ENCODE measurements around the gene JAG1. TPM values are rescaled to one million over a fixed set of nuclear protein-coding genes. Genes with fewer than 3 reads are reported as not detected.
"Not testable (repeated sequence)": the region's sequence is repeated elsewhere in the genome, so short reads cannot be mapped to it uniquely, and the experiment has no call there.

Gene JAG1
- total RNA-seq, 4 donors from 2014 or later: 30.7 to 41.9 (median 36.3) TPM

GRCh38 chr20:10618611-10619245, 55.1 kb downstream of the JAG1 start:
- Histone ChIP-seq H3K27ac (replicated peaks in 1 of 4) (no peak overlapping the region), H3K4me1 (no peaks in the 10 kb centered on the region), H3K36me3 (no peaks in the 10 kb centered on the region), H3K9me3 (no peaks in the 10 kb centered on the region), H3K27me3 (no peaks in the 10 kb centered on the region), H3K4me3 (no peak overlapping the region)
- 80% methylated on average over 6 of the region's 6 CpGs for WGBS
- no peak for TF ChIP-seq POLR2AphosphoS5 (IDR thresholded peaks at IDR 0.05)
- no peak for TF ChIP-seq EP300 (IDR thresholded peaks at IDR 0.05)
- TF ChIP-seq CTCF (IDR thresholded peaks at IDR 0.05): no peak
- no peak for TF ChIP-seq POLR2A (IDR thresholded peaks at IDR 0.05; ENCODE audit: low read depth)
- no peak for DNase-seq (ENCODE audit: extremely low spot score)
- intact Hi-C loops (cut with DNase I): no loop called here

- intact Hi-C loops (cut with DNase I): not testable (repeated sequence)
These were observed 56.2 kb downstream of the JAG1 start for GRCh38 chr20:10617549-10618133.

GRCh38 chr20:10616212-10616611, 57.6 kb downstream of the JAG1 start:
- Histone ChIP-seq H3K4me1 (peaks cover 0 to 5% (median 0%) of the 10 kb centered on the region in 4 donors), H3K36me3 (no peaks in the 10 kb centered on the region), H3K27me3 (no peaks in the 10 kb centered on the region), H3K27ac (replicated peaks in 1 of 4) (no peak overlapping the region), H3K9me3 (no peaks in the 10 kb centered on the region), H3K4me3 (no peak overlapping the region)
- WGBS: 99% methylated on average over 3 of the region's 3 CpGs
- TF ChIP-seq POLR2A (IDR thresholded peaks at IDR 0.05; ENCODE audit: low read depth) (no peak), CTCF (IDR thresholded peaks at IDR 0.05) (no peak), EP300 (IDR thresholded peaks at IDR 0.05) (no peak), POLR2AphosphoS5 (IDR thresholded peaks at IDR 0.05) (no peak)
- intact Hi-C loops (cut with DNase I): no loop called here
- DNase-seq (ENCODE audit: extremely low spot score): no peak

More at GRCh38 chr20:10617549-10618133, 56.2 kb downstream of the JAG1 start:
- not testable (repeated sequence) for DNase-seq (ENCODE audit: extremely low spot score); H3K9me3 ChIP-seq; H3K4me1 ChIP-seq; H3K36me3 ChIP-seq; H3K4me3 ChIP-seq; H3K27me3 ChIP-seq; H3K27ac ChIP-seq (replicated peaks in 1 of 4)
- WGBS: 98% methylated on average over 4 of the region's 4 CpGs

- 99% methylated on average over 18 of the region's 18 CpGs for WGBS
These were observed 59.9 kb downstream of the JAG1 start for GRCh38 chr20:10613911-10614310.

GRCh38 chr20:10613426-10613825, 60.4 kb downstream of the JAG1 start:
- H3K4me1 ChIP-seq; H3K27me3 ChIP-seq; intact Hi-C loops (cut with DNase I); H3K9me3 ChIP-seq; H3K27ac ChIP-seq (replicated peaks in 1 of 4); H3K4me3 ChIP-seq; DNase-seq (ENCODE audit: extremely low spot score); H3K36me3 ChIP-seq: not testable (repeated sequence)
- WGBS: 96% methylated on average over 5 of the region's 5 CpGs

More at GRCh38 chr20:10613911-10614310, 59.9 kb downstream of the JAG1 start:
- Histone ChIP-seq H3K4me3 (no peak overlapping the region), H3K27me3 (no peaks in the 10 kb centered on the region), H3K36me3 (no peaks in the 10 kb centered on the region), H3K4me1 (peaks cover 0 to 7% (median 2%) of the 10 kb centered on the region in 4 donors), H3K27ac (replicated peaks in 1 of 4) (no peak overlapping the region), H3K9me3 (no peaks in the 10 kb centered on the region)
- intact Hi-C loops (cut with DNase I): no loop called here
- TF ChIP-seq EP300 (IDR thresholded peaks at IDR 0.05) (no peak), POLR2AphosphoS5 (IDR thresholded peaks at IDR 0.05) (no peak), CTCF (IDR thresholded peaks at IDR 0.05) (no peak), POLR2A (IDR thresholded peaks at IDR 0.05; ENCODE audit: low read depth) (no peak)
- no peak for DNase-seq (ENCODE audit: extremely low spot score)

Measured in esophagus muscularis mucosa (tissue), 4 donors.